Measurements from ENCODE around the gene PRKN.

DNA sequence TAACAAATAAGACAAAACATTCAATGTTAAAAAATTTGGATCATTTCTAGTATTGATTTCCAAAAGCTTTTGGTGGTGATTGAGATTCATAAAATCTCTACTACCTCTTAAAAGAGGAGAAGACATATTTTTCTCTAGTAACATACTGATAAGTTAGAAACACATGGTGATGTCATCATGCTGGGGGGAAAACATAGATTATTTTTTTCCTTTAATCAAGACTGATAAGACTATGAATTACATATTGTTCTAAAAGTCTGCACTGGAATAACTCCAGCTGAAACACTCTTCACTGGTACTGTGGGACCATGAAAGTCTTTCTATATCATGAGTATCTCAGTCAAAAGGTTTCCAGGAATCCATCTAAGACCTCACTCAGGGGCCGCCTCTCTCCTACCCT is 515.8 kb downstream of the PRKN start:
- TF ChIP-seq POLR2A (IDR thresholded peaks at IDR 0.05; ENCODE audit: low read length) (no peak), GATA1 (IDR thresholded peaks at IDR 0.05; ENCODE audit: low read depth, low read length) (no peak)
